Activated T-helper 1 cell treated with anti-CD3 and anti-CD28 coated beads, Interleukin-12 subunit alpha, Interleukin-12 subunit beta, Interleukin-2, Interleukin-4 antibody, amounts not matched to agents 30 ng/mL and 10 ng/mL and 1 ng/mL, durations not matched to agents 14 hours and 24 hours and 36 hours (primary cell): Measurements from ENCODE around the gene NEU3. TPM values are rescaled to one million over a fixed set of nuclear protein-coding genes. Genes with fewer than 3 reads are reported as not detected.
A peak's percentile ranks its signal among the peaks of the same experiment; 100 is the strongest.

Experiments
- DNase-seq: peaks from one replicate; pipeline ENCODE4 v3.0.0; 2021; ENCODE audit warnings: low spot score
- H3K27ac Mint-ChIP-seq: one replicate; pipeline ENCODE4 v1.8.0; 2021; ENCODE audit warnings: mild to moderate bottlenecking, mixed read lengths
- H3K27me3 Mint-ChIP-seq: one replicate; pipeline ENCODE4 v1.8.0; 2022; ENCODE audit warnings: mild to moderate bottlenecking, moderate library complexity, mixed read lengths; ENCODE audit not compliant: insufficient read depth
- H3K36me3 Mint-ChIP-seq: one replicate; pipeline ENCODE4 v1.8.0; 2021; ENCODE audit warnings: low read depth, mixed read lengths
- H3K4me1 Mint-ChIP-seq: one replicate; pipeline ENCODE4 v1.8.0; 2021; ENCODE audit warnings: low read depth, mixed read lengths
- H3K4me3 Mint-ChIP-seq: one replicate; pipeline ENCODE4 v1.8.0; 2021; ENCODE audit warnings: mild to moderate bottlenecking, moderate library complexity, mixed read lengths
- H3K9me3 Mint-ChIP-seq: one replicate; pipeline ENCODE4 v1.8.0; 2021; ENCODE audit warnings: mixed read lengths
- intact Hi-C: fragments of 100-400 bp; cut with micrococcal nuclease; formaldehyde crosslinking; loops from one replicate; pipeline ENCODE4 v1.15.1; 2024
- total RNA-seq: library from RNA; stranded (reverse); gene quantifications from 2 replicates; pipeline ENCODE4 v1.2.3, GENCODE V29; 2022

NEU3 gene
- total RNA-seq, 1 donor from 2014 or later, result 16.3 TPM

GRCh38 chr11:75023446-75024067 is 34.8 kb downstream of the NEU3 start:
- H3K4me3 Mint-ChIP-seq, result no peak overlapping the region
- no peaks in the 10 kb centered on the region for H3K9me3 Mint-ChIP-seq
- no peaks in the 10 kb centered on the region for H3K27me3 Mint-ChIP-seq
- intact Hi-C loops, result loop anchor here (1.0 to 2.0 kb wide), 3 partner anchors 119 to 225 kb away; no protein-coding TSS in a partner anchor
- H3K4me1 Mint-ChIP-seq, result no peaks in the 10 kb centered on the region
- H3K27ac Mint-ChIP-seq, result no peak overlapping the region
- H3K36me3 Mint-ChIP-seq, result peaks cover 2% of the 10 kb centered on the region
- no peak for DNase-seq

DNA sequence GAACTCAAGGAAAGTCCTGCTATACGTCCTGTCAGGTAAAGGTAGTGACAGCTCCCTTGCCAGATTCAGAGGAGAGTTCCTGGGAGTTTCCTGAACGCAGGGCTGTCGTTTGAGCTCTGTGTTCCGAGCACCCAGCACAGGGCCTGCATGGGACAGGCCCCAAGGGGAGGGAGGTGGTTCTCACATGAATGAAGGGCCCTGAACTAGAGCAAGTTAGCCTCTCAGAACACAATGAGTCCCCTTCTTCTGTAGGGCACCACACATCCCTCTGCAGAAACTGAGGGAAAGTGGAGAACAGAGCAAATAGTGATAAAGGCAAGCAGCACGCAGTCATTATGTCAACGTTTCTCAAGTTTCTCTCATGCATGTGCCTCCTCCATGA is 35.3 kb downstream of the NEU3 start:
- Mint-ChIP-seq H3K9me3 (no peaks in the 10 kb centered on the region), H3K4me1 (no peaks in the 10 kb centered on the region), H3K4me3 (no peak overlapping the region), H3K36me3 (peaks cover 2% of the 10 kb centered on the region), H3K27ac (no peak overlapping the region), H3K27me3 (no peaks in the 10 kb centered on the region)
- no peak for DNase-seq
- intact Hi-C loops, result no loop called here

DNA sequence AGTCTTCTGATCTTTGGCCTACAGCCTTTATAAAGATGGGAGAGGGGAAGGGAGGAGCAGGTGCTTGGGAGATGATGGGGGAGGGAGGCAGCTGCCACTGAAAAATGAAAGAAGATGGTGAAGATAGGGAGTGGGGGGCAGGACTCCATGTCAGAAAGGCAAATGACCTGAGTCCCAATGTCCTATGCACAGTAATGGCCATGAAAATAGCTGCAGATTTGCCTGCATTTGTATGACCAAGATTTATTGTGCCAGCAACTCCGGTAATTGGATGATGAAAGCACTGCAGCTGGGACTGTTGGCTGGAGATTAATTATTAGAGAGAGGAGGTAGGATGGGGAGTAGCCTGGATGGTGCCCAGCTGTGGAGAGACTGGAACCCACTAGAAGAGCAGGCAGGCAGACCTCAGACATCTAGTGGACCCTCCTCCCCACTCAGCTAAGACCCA is 36.1 kb downstream of the NEU3 start:
- DNase-seq, result no peak
- Mint-ChIP-seq H3K4me3 (no peak overlapping the region), H3K9me3 (no peaks in the 10 kb centered on the region), H3K36me3 (peaks cover 2% of the 10 kb centered on the region), H3K27ac (no peak overlapping the region), H3K27me3 (no peaks in the 10 kb centered on the region), H3K4me1 (no peaks in the 10 kb centered on the region)
- intact Hi-C loops, result no loop called here

- intact Hi-C loops, result no loop called here
- Mint-ChIP-seq H3K27ac (no peak overlapping the region), H3K27me3 (no peaks in the 10 kb centered on the region), H3K36me3 (peaks cover 2% of the 10 kb centered on the region), H3K4me1 (no peaks in the 10 kb centered on the region), H3K9me3 (no peaks in the 10 kb centered on the region), H3K4me3 (no peak overlapping the region)
- DNase-seq, result no peak
Observed at GRCh38 chr11:75025561-75025960, 36.8 kb downstream of the NEU3 start.

DNA sequence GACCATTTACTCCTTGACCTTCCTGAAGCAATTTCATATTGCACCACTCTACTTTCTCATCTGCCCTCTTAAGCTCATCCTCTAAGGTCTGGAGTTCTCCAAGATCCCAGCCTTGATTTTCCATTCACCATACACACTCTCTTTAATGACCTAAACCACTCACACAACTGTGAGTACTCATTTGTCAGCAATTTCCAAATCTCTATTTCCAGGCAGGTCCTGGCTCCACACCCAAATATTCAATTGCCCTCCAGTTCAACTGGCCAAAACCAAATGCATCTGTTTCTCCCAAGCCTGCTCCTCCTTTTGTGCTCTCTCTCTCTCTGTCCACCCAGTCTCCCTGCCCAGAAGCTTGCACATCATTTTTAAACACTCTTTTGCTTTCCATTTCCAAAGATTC is 39.6 kb downstream of the NEU3 start:
- Mint-ChIP-seq H3K36me3 (peaks cover 2% of the 10 kb centered on the region), H3K9me3 (no peaks in the 10 kb centered on the region), H3K4me1 (no peaks in the 10 kb centered on the region), H3K27me3 (no peaks in the 10 kb centered on the region), H3K27ac (no peak overlapping the region), H3K4me3 (no peak overlapping the region)
- no peak for DNase-seq
- intact Hi-C loops, result no loop called here

- intact Hi-C loops, result no loop called here
- H3K27me3 Mint-ChIP-seq, result no peaks in the 10 kb centered on the region
- no peaks in the 10 kb centered on the region for H3K4me1 Mint-ChIP-seq
- H3K4me3 Mint-ChIP-seq, result no peak overlapping the region
- peaks cover 2% of the 10 kb centered on the region for H3K36me3 Mint-ChIP-seq
- DNase-seq, result no peak
- H3K9me3 Mint-ChIP-seq, result no peaks in the 10 kb centered on the region
- no peak overlapping the region for H3K27ac Mint-ChIP-seq
Observed at GRCh38 chr11:75028724-75029123, 40.0 kb downstream of the NEU3 start.

DNA sequence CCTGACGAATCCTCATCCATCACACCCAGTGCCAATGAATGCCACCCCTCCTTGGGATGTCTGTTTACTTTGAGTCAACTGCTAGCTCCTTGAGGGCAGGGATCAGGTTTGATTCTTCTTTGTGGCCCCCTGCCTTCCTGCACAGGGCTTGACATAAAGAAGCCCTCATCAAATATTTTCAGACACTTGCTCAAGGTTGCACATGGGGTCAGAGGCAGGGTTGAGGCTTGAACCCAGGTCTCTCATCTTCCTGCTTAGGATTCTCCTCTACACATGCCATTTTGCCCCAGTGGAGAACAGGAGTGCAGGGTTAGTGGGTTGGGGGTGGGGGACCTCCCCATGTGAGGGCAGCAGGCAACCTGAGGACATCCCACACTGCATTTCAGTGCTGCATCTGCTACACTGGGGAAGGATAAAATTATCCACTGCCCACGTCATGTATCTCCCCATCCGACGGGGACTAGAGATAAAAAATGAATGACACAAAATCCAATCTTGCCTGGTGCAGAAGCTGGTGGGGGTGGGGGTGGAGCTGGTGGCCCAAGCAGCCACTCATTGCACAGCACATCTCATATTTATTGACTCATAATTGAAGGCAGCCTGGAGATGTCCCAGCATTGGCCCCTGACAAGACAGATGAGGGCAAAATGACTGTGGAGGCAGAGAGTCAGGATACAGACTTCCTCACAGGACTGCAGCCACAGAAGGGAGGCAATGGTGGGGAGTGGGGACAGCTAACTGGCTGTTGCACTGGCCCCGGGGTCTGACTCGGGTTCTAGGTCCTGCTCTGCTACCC is 41.3 kb downstream of the NEU3 start:
- Mint-ChIP-seq H3K27me3 (no peaks in the 10 kb centered on the region), H3K4me1 (no peaks in the 10 kb centered on the region), H3K36me3 (peaks cover 2% of the 10 kb centered on the region), H3K4me3 (no peak overlapping the region), H3K9me3 (no peaks in the 10 kb centered on the region), H3K27ac (no peak overlapping the region)
- DNase-seq, result no peak
- intact Hi-C loops, result no loop called here

DNA sequence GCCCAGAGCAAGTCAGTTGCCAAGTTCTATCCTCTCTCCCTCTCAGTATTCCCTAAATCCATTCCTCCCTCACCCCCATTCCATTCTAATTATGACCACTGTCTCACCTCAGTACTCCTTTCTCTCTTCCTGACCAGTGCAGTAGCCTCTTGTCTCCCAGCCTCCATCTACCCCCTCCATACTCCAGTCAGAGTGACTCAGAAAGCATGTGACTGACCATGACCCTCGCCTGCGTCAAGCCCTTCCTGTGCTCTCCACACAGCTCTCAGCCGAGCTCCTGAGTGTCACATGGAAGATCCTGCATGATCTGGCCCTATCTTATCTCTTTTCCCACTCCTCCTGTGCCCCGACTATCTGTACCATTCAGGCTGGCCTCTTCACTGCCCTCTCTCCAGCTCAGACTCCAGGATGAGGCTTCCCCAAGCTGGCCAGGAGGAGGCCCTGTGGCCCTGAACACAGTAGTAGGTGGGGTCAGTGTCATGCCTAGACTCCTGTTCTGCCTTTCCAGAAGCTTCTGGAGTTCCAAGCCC is 42.6 kb downstream of the NEU3 start:
- Mint-ChIP-seq H3K4me1 (no peaks in the 10 kb centered on the region), H3K4me3 (no peak overlapping the region)

GRCh38 chr11:75031771-75032549 is 43.2 kb downstream of the NEU3 start:
- intact Hi-C loops, result loop anchor here (1.0 kb wide), 1 partner anchor 103 kb away; no protein-coding TSS in a partner anchor
- no peak overlapping the region for H3K27ac Mint-ChIP-seq

More for the DNA sequence above, 42.6 kb downstream of the NEU3 start:
- intact Hi-C loops, result no loop called here
- H3K9me3 Mint-ChIP-seq, result no peaks in the 10 kb centered on the region
- H3K27ac Mint-ChIP-seq, result no peak overlapping the region
- peaks cover 2% of the 10 kb centered on the region for H3K36me3 Mint-ChIP-seq
- no peaks in the 10 kb centered on the region for H3K27me3 Mint-ChIP-seq
- DNase-seq, result no peak

DNA sequence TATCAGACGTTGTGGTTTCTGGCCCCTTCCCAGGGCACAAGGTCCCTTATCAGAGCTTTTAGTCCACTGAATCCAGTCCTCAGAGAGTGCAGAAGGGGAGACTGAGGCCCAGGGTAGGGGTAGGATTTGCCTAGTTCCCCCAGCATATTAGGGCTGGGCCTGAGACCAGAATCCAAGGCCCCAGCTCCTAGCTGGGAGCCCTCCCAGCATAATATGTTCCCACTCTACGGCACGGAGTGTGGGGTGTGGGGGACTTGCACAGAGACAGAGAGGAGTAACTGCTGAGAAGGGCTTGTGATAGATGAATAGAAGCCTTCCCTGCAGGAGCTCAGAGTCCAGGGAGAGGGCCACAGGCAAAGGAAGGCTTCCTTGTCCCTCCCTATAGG is 43.8 kb downstream of the NEU3 start:
- no peak for DNase-seq
- no peaks in the 10 kb centered on the region for H3K9me3 Mint-ChIP-seq
- H3K27ac Mint-ChIP-seq, result no peak overlapping the region
- no peaks in the 10 kb centered on the region for H3K4me1 Mint-ChIP-seq
- no peaks in the 10 kb centered on the region for H3K27me3 Mint-ChIP-seq
- H3K4me3 Mint-ChIP-seq, result no peak overlapping the region
- H3K36me3 Mint-ChIP-seq, result no peaks in the 10 kb centered on the region
- intact Hi-C loops, result loop anchor here (1.0 kb wide), 1 partner anchor 103 kb away; no protein-coding TSS in a partner anchor

More at GRCh38 chr11:75031771-75032549, 43.2 kb downstream of the NEU3 start:
- no peak overlapping the region for H3K4me3 Mint-ChIP-seq
- peaks cover 2% of the 10 kb centered on the region for H3K36me3 Mint-ChIP-seq
- H3K9me3 Mint-ChIP-seq, result no peaks in the 10 kb centered on the region
- no peaks in the 10 kb centered on the region for H3K27me3 Mint-ChIP-seq
- H3K4me1 Mint-ChIP-seq, result no peaks in the 10 kb centered on the region
- DNase-seq, result peak; percentile 23

DNA sequence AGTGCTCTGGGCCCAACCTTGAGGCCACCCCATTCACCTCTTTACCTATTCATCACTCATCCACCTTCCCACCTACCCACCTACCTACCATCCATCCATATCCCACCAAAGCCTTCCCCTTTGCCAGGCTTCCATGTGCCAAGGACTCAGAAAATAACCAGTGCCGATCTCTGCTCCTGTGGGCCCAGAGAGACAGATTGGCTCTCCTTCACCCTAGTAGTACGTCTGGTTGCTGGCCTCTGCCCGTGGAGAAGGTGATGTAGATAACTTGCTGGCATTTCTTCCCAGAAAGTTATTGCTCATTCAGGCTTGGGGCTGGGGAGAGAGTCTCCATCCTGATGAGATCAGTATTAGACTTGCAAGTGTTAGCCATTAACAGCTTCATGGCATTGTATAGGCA is 45.2 kb downstream of the NEU3 start:
- Mint-ChIP-seq H3K4me3 (no peak overlapping the region), H3K27me3 (no peaks in the 10 kb centered on the region), H3K27ac (no peak overlapping the region), H3K9me3 (no peaks in the 10 kb centered on the region), H3K4me1 (no peaks in the 10 kb centered on the region), H3K36me3 (no peaks in the 10 kb centered on the region)
- DNase-seq, result no peak
- intact Hi-C loops, result no loop called here

- intact Hi-C loops, result no loop called here
- Mint-ChIP-seq H3K4me3 (no peak overlapping the region), H3K27ac (no peak overlapping the region), H3K36me3 (no peaks in the 10 kb centered on the region), H3K4me1 (no peaks in the 10 kb centered on the region), H3K27me3 (no peaks in the 10 kb centered on the region), H3K9me3 (no peaks in the 10 kb centered on the region)
- no peak for DNase-seq
Observed at GRCh38 chr11:75035256-75035655, 46.5 kb downstream of the NEU3 start.
